NCI-H446 treated with DMSO at 0.1 percent for 48 hours (cell line): ENCODE results near the gene SLC4A7.
"Not testable (repeated sequence)": the region's sequence is repeated elsewhere in the genome, so short reads cannot be mapped to it uniquely, and the experiment has no call there.

Experiments used
- DNase-seq: peaks from one replicate; lab custom pipeline; 2025; lab: John Stamatoyannopoulos, UW

SLC4A7 gene

GRCh38 chr3:27486336-27486735, 2.2 kb upstream of the SLC4A7 start:
- DNase-seq: no peak

- peak; percentile 84 for DNase-seq
Measured at GRCh38 chr3:27485866-27486265, 1.7 kb upstream of the SLC4A7 start.

- DNase-seq: peak; percentile 36
Measured at GRCh38 chr3:27483117-27484014, 818 bp downstream of the SLC4A7 start.

GRCh38 chr3:27479806-27480543, 4.2 kb downstream of the SLC4A7 start:
- DNase-seq: no peak

GRCh38 chr3:27471923-27472550, 12.1 kb downstream of the SLC4A7 start:
- DNase-seq: no peak

DNA sequence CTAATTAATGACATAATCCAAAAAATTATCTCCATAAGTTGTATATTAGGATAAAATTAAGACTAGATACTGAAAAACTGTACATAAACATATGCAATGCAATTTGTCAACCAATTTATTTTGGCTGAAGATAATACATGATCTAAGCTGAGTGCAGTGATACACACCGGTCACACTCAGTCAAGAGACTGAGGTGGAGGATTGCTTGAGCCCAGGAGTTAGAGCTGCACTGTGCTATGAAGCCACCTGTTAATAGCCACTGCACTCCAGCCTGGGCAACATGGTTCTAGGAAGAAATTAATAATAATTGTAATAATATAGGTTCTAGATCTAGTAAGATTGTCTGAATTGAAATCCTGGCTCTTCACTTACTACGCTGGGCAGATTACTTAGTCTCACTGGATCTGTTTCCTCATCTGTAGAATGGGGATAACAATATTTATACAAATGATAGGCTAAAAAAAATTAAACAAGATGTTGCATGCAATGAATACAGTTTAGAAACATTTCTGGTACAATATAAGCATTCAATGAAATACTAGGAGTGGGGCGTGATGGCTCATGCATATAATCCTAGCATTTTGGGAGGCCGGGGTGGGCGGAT, 15.8 kb downstream of the SLC4A7 start:
- DNase-seq: no peak

GRCh38 chr3:27467545-27467944, 16.6 kb downstream of the SLC4A7 start:
- peak; percentile 9 for DNase-seq

DNA sequence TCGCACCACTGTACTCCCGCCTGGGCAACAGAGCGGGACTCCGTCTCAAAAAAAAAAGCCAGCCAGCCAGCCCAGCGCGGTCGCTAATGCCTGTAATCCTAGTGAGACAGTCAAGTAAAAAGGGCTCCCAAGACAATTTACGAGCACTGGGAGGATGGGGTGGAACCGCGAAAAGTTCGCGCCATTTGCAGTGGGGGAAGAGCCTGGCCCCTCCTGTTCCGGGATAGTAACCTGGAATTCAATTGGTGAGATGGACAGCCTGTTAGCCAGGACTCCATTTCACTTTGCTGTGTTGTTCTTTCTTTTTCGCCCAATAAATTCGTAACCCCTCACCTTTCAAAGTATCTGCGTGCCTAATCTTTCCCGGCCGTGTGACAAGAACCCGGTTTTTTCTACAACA, 19.5 kb downstream of the SLC4A7 start:
- no peak for DNase-seq

DNA sequence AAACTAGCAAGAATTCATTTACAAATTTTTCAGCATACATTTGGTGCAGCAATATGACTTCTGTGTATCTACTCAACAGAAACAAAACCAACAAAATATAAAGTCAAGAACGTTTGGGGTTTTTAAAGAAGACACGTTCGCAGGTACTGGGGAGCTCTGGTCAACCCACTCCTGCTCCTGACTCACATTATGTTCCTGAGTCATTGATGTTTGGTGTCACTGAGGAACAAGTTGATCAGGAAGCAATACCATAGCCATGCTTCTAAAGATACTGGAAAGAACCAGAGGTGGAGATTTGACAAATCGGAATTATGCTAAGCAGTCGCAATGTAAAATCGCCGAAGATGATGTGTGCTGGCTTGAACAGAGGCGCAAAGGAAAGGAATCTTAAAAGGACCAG, 22.0 kb downstream of the SLC4A7 start:
- DNase-seq: no peak

DNA sequence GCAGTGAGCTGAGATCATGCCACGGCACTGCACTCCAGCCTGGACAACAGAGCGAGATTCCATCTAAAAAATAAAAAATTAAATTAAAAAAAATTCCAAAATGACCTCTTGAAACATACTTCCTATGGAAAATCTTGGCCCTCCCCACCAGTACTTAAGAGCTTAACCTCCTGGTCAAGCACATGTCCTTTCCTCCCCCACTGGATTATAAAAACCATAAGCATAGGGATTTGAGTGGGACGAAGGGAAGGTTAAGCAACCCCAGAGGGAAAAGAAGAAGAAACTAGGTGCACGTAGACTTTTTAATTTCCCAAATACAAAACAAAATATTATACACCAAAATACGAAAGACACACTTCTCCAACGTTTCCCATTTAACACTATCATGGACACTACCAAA, 25.3 kb downstream of the SLC4A7 start:
- DNase-seq: no peak

- DNase-seq: no peak
Measured at GRCh38 chr3:27456554-27456953, 27.6 kb downstream of the SLC4A7 start.

DNA sequence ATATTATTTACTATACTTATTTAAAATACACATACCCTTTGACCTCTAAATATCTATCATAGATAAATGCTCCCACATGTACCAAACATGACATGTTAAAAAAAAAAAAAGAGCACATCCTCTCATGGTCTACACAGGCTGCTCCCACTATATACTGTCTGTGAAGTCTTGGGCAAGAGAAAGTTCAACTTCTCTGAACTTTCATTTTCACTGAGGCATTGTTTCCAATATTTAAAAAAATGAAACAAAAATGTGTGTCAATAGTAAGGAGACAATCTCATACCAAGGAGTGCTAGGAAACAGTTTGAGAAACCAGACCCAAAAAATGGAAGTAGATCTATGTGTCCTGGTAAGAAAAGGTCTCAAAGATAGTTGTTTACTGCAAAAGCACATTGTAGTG, 29.3 kb downstream of the SLC4A7 start:
- DNase-seq: no peak

DNA sequence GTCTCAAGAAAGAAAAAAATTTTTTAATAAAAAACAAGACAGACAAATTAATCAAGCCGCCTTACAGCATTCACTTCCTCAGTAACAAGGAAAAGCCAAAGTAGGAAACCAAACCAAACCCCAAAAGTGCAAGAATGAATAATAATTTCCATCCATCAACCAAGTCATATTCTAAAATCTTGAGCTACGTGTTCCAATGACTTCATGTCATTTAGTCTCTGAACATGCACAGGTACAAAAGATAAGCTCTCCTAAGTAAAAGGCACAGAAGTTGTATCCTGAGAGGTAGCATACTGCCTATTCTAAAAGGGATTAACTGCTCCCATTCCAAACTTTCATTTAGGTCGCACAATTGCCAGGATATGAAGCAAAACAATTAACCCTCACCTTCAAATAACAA, 29.7 kb downstream of the SLC4A7 start:
- DNase-seq: no peak

DNA sequence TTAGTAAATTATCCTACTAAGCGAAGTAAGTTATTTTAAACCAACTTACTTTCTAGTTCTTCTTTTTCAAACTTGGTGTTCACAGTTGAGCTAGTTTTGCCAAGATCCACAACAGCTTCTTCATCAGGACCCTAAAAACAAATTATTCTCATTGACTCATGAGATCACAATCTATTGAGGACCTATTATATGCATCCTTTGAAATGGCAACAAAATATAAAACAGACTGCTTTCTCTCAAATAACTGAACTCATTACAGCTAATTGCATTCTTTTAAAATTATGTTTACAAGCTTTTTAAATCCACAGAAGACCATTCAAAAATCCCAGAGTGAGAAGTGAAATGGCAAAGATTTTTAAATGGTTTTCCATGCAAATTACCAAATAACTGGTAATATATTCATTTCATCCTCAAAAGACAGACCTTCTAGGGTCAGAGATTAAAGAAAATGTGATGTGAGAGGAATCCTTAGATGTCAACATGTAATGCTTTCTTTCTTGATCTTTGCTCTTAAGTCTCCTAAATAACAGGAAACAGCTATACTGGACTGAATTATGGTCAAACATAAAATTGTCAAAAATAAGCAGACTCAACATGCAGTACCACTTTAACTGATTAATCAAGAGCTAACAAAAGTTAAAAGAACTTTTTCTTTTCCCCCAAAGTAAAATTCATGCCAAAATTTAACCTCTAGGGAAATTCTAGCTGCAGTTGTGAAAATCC, 31.7 kb downstream of the SLC4A7 start:
- no peak for DNase-seq

DNA sequence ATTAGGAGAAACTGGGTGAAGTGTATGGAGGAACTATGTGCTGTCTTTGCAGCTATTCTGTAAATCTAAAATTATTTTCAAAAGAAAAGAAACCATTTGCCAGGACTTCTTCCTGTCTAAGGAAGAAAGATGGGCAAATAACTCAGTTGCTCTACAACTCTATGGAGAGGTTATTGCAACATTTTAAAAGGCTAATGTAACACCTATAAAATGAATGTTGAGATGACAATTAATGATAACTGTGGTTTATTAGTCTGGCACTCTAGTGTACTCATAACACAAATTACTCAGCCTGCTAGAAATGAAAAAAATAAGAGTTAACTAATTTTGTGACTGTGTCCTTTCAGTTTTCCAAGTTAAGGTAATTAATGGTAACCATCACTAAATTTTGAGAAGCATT, 32.3 kb downstream of the SLC4A7 start:
- no peak for DNase-seq

- DNase-seq: no peak
Measured at GRCh38 chr3:27451251-27451650, 32.9 kb downstream of the SLC4A7 start.

DNA sequence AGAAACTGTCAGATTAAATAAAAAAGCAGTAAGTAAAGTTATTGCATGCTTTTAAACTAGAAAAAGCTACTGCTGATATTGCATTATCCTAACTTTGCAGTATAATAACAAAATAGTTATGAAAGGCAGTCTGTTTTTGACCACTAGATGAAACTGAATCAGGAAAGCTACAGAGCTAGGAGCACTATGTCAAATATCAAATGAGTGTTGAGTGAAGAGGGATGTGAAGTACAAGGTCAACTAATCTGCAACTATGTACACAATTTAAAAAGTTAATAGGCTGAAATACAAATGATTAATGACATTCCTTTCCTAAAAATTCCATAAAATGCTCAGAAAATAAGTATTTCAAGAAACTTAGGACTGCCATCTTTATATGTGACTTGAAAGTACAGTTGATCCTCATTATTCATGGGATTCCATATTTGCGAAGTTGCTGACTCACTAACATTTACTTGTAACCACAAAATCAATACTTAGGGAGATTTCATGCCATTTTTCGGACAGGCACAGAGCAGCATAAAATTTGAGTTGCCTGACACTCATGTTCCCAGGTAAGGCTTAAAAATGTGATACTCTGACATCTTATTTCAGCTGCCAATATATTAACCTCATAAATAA, 34.5 kb downstream of the SLC4A7 start:
- no peak for DNase-seq

DNA sequence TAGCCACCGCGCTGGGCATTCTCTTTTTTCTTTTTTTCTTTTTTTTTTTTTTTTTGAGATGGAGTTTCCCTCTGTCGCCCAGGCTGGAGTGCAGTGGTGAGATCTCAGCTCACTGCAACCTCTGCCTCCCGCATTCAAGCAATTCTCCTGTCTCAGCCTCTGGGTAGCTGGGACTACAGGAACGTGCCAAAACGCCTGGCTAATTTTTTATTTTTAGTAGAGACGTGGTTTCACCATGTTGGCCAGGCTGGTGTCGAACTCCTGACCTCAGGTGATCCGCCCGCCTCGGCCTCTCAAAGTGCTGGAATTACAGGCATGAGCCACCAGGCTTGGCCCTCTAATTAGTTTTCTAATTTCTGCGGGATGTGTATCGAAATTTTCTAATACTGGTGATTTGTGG, 41.2 kb downstream of the SLC4A7 start:
- not testable (repeated sequence) for DNase-seq

DNA sequence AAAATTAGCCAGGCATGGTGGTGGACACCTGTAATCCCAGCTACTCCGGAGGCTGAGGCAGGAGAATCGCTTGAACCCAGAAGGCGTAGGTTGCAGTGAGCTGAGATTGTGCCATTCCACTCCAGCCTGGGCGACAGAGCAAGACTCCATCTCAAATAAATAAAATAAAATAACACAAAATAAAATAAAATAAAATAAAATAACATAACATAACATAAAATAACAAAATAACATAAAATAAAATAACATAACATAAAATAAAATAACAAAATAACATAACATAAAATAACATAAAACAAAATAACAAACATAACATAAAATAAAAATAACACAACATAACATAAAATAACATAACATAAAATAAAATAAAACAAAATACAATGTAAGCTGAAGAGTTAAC, 45.8 kb downstream of the SLC4A7 start:
- not testable (repeated sequence) for DNase-seq

GRCh38 chr3:27431116-27431515, 53.1 kb downstream of the SLC4A7 start:
- DNase-seq: peak; percentile 75

GRCh38 chr3:27429909-27430308, 54.3 kb downstream of the SLC4A7 start:
- no peak for DNase-seq
